H9 (cell line): Measurements from ENCODE around the gene RAPSN. TPM values are rescaled to one million over a fixed set of nuclear protein-coding genes. Genes with fewer than 3 reads are reported as not detected.

ENCODE experiments used
- DNase-seq: peaks from one replicate; pipeline ENCODE4 v3.0.0-alpha.2; 2017
- H2AFZ ChIP-seq: one replicate; pipeline ENCODE4 v1.6.1; 2013; ENCODE audit warnings: mild to moderate bottlenecking, low read length, control low read depth, moderate library complexity
- H2AK5ac ChIP-seq: 2 replicates; pipeline ENCODE4 v1.6.1; 2013; ENCODE audit warnings: low read length, control low read depth, mixed read lengths; ENCODE audit not compliant: insufficient read length
- H2BK120ac ChIP-seq: one replicate; pipeline ENCODE4 v1.6.1; 2013; ENCODE audit warnings: low read depth, mild to moderate bottlenecking, low read length, control low read depth, inconsistent platforms; ENCODE audit not compliant: poor library complexity, severe bottlenecking
- H2BK12ac ChIP-seq: 2 replicates; pipeline ENCODE4 v1.6.1; 2013; ENCODE audit warnings: low read length, control low read depth, mixed read lengths, low read depth; ENCODE audit not compliant: insufficient read length
- H2BK15ac ChIP-seq: 2 replicates; pipeline ENCODE4 v1.6.1; 2013; ENCODE audit warnings: low read depth, low read length, control low read depth
- H2BK20ac ChIP-seq: one replicate; pipeline ENCODE4 v1.6.1; 2013; ENCODE audit warnings: low read depth, mild to moderate bottlenecking, low read length, control low read depth, inconsistent platforms; ENCODE audit not compliant: poor library complexity, severe bottlenecking
- H2BK5ac ChIP-seq: 2 replicates; pipeline ENCODE4 v1.6.1; 2013; ENCODE audit warnings: low read length, control low read depth, mixed read lengths; ENCODE audit not compliant: insufficient read length
- H3K14ac ChIP-seq: 2 replicates; pipeline ENCODE4 v1.6.1; 2013; ENCODE audit warnings: low read length, control low read depth; ENCODE audit not compliant: insufficient read depth
- H3K18ac ChIP-seq: 2 replicates; pipeline ENCODE4 v1.6.1; 2013; ENCODE audit warnings: low read depth, mild to moderate bottlenecking, mixed read lengths, low read length, control low read depth; ENCODE audit not compliant: insufficient read length
- H3K23ac ChIP-seq: 2 replicates; pipeline ENCODE4 v1.6.1; 2013; ENCODE audit warnings: low read length, control low read depth, mixed read lengths, low read depth; ENCODE audit not compliant: insufficient read length
- H3K23me2 ChIP-seq: 2 replicates; pipeline ENCODE4 v1.6.1; 2013; ENCODE audit warnings: low read depth, mild to moderate bottlenecking, mixed read lengths, low read length, control low read depth; ENCODE audit not compliant: insufficient read length, poor library complexity, severe bottlenecking
- H3K27ac ChIP-seq: 2 replicates; pipeline ENCODE4 v1.5.1; 2013; ENCODE audit warnings: low read length, control low read depth, mixed read lengths, low read depth; ENCODE audit not compliant: insufficient read length
- H3K27me3 ChIP-seq: 2 replicates; pipeline ENCODE4 v1.6.1; 2013; ENCODE audit warnings: low read length, control low read depth, inconsistent platforms; ENCODE audit not compliant: insufficient read depth
- H3K4ac ChIP-seq: 2 replicates; pipeline ENCODE4 v1.6.1; 2013; ENCODE audit warnings: low read depth, mild to moderate bottlenecking, control low read depth, inconsistent platforms, low read length, moderate library complexity
- H3K4me1 ChIP-seq: 2 replicates; pipeline ENCODE4 v1.6.1; 2013; ENCODE audit warnings: low read length, control low read depth, inconsistent platforms; ENCODE audit not compliant: insufficient read depth
- H3K4me2 ChIP-seq: 2 replicates; pipeline ENCODE4 v1.6.1; 2013; ENCODE audit warnings: low read length, control low read depth, mixed read lengths; ENCODE audit not compliant: insufficient read length, insufficient read depth
- H3K56ac ChIP-seq: 2 replicates; pipeline ENCODE4 v1.6.1; 2013; ENCODE audit warnings: low read depth, mild to moderate bottlenecking, mixed read lengths, low read length, control low read depth; ENCODE audit not compliant: insufficient read length
- H3K79me1 ChIP-seq: 2 replicates; pipeline ENCODE4 v1.6.1; 2013; ENCODE audit warnings: low read depth, mild to moderate bottlenecking, moderate library complexity, low read length, control low read depth, inconsistent platforms; ENCODE audit not compliant: insufficient read depth, poor library complexity, severe bottlenecking
- H3K79me2 ChIP-seq: 2 replicates; pipeline ENCODE4 v1.6.1; 2013; ENCODE audit warnings: low read length, control low read depth, inconsistent platforms; ENCODE audit not compliant: insufficient read depth
- H3K9ac ChIP-seq: 2 replicates; pipeline ENCODE4 v1.6.1; 2013; ENCODE audit warnings: low read length, control low read depth, mixed read lengths; ENCODE audit not compliant: insufficient read length; ENCODE audit errors: extremely low read depth
- H3K9me3 ChIP-seq: one replicate; pipeline ENCODE4 v1.6.1; 2013; ENCODE audit warnings: low read depth, low read length, inconsistent platforms; ENCODE audit not compliant: control insufficient read depth
- H3T11ph ChIP-seq: one replicate; pipeline ENCODE4 v1.6.1; 2013; ENCODE audit warnings: mild to moderate bottlenecking, low read length, control low read depth, inconsistent platforms
- H4K20me1 ChIP-seq: one replicate; pipeline ENCODE4 v1.6.1; 2013; ENCODE audit not compliant: control insufficient read depth, insufficient read length, insufficient read depth
- H4K5ac ChIP-seq: 2 replicates; pipeline ENCODE4 v1.6.1; 2013; ENCODE audit warnings: low read depth, mild to moderate bottlenecking, mixed read lengths, low read length, control low read depth; ENCODE audit not compliant: insufficient read length
- H4K8ac ChIP-seq: replicated peaks from 2 replicates; pipeline ENCODE4 v1.6.1; 2013; ENCODE audit warnings: low read length, control low read depth, mixed read lengths, low read depth; ENCODE audit not compliant: insufficient read length
- H4K91ac ChIP-seq: 2 replicates; pipeline ENCODE4 v1.6.1; 2013; ENCODE audit warnings: low read depth, mild to moderate bottlenecking, moderate library complexity, mixed read lengths, low read length, control low read depth; ENCODE audit not compliant: insufficient read length
- H3K27ac Mint-ChIP-seq, 3 experiments: 2 replicates in 2 of 3; 3 replicates in 1 of 3; pipeline ENCODE4 v1.8.0; 2020 to 2021; ENCODE audit warnings: mixed read lengths in 3 of 3, mild to moderate bottlenecking in 1 of 3, moderate library complexity in 1 of 3
- H3K27me3 Mint-ChIP-seq: 2 replicates; pipeline ENCODE4 v1.8.0; 2021; ENCODE audit warnings: low read depth, mild to moderate bottlenecking, moderate library complexity, mixed read lengths
- H3K36me3 Mint-ChIP-seq, 3 experiments: 2 replicates in 2 of 3; 3 replicates in 1 of 3; pipeline ENCODE4 v1.8.0; 2020 to 2021; ENCODE audit warnings: low read depth in 3 of 3, mixed read lengths in 3 of 3; ENCODE audit not compliant: insufficient read depth in 1 of 3
- H3K4me1 Mint-ChIP-seq, 2 experiments: 2 replicates each; pipeline ENCODE4 v1.8.0; 2020; ENCODE audit warnings: mixed read lengths in 2 of 2
- H3K4me3 Mint-ChIP-seq, 2 experiments: 2 replicates in 1 of 2; 3 replicates in 1 of 2; pipeline ENCODE4 v1.8.0; 2020 to 2021; ENCODE audit warnings: mild to moderate bottlenecking in 2 of 2, mixed read lengths in 2 of 2, moderate library complexity in 1 of 2
- H3K9me3 Mint-ChIP-seq, 2 experiments: 2 replicates in 1 of 2; 3 replicates in 1 of 2; pipeline ENCODE4 v1.8.0; 2020; ENCODE audit warnings: mild to moderate bottlenecking in 2 of 2, mixed read lengths in 2 of 2, moderate library complexity in 1 of 2
- WGBS: extraction: QIAGEN DNeasy Blood & Tissue Kit; methylation state at CpG from one replicate; pipeline ENCODE4 v1.1.7; 2013; ENCODE audit warnings: missing lambda C conversion rate, low lambda C conversion rate, mixed read lengths; ENCODE audit not compliant: insufficient read length; ENCODE audit errors: extremely low coverage; 5-methylcytosine and 5-hydroxymethylcytosine counted together
- total RNA-seq: library from RNA; stranded (reverse); gene quantifications from 2 replicates; pipeline ENCODE4 v1.2.1, GENCODE V29; 2021
- TF ChIP-seq, protein P1 (sequence below): fragments of 200-600 bp; sonication (generic); conservative IDR thresholded peaks from 3 replicates; pipeline ENCODE4 v1.8.0; 2021; ENCODE audit warnings: antibody characterized with exemption, mild to moderate bottlenecking

RAPSN gene
- total RNA-seq, 1 experiment from 2014 or later = 0.48 TPM

DNA sequence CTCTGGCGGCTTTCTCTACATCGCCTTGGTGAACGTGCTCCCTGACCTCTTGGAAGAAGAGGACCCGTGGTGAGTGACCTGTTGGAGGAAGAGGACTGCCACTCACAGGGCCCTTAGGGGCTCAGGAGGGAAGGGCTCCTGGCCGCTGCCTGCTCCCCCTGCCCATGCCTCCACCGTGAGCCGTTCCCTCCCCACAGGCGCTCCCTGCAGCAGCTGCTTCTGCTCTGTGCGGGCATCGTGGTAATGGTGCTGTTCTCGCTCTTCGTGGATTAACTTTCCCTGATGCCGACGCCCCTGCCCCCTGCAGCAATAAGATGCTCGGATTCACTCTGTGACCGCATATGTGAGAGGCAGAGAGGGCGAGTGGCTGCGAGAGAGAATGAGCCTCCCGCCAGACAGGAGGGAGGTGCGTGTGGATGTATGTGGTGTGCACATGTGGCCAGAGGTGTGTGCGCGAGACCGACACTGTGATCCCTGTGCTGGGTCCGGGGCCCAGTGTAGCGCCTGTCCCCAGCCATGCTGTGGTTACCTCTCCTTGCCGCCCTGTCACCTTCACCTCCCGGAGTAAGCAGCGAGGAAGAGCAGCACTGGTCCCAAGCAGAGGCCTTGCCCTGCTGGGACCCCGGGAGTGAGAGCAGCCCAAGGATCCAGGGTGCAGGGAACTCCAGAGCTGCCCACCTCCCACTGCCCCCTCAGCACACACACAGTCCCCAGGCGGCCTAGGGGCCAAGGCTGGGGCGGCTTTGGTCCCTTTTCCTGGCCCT lies 33.7 kb downstream of the RAPSN start:
- H2BK15ac ChIP-seq = no peak overlapping the region
- no peaks in the 10 kb centered on the region for H3K79me2 ChIP-seq
- H3K9me3 Mint-ChIP-seq = no peaks in the 10 kb centered on the region
- H3K79me1 ChIP-seq = no peaks in the 10 kb centered on the region
- no peak overlapping the region for H3K4ac ChIP-seq
- no peak overlapping the region for H3K18ac ChIP-seq
- H3K27me3 ChIP-seq = no peaks in the 10 kb centered on the region
- no peak overlapping the region for H2BK12ac ChIP-seq
- no peaks in the 10 kb centered on the region for H3K9me3 ChIP-seq
- H2BK120ac ChIP-seq = no peak overlapping the region
- no peaks in the 10 kb centered on the region for H3K23me2 ChIP-seq
- H3K14ac ChIP-seq = no peak overlapping the region
- no peaks in the 10 kb centered on the region for H3K27me3 Mint-ChIP-seq
- peaks cover 25 to 50% (median 41%) of the 10 kb centered on the region in 3 experiments for H3K36me3 Mint-ChIP-seq
- H2AK5ac ChIP-seq = no peak overlapping the region
- H2BK20ac ChIP-seq = no peak overlapping the region
- no peak overlapping the region for H3K9ac ChIP-seq
- no peak overlapping the region for H3K4me2 ChIP-seq
- no peak overlapping the region for H3K23ac ChIP-seq
- H3K56ac ChIP-seq = no peak overlapping the region
- H4K8ac ChIP-seq = no peak overlapping the region
- H2BK5ac ChIP-seq = no peak overlapping the region
- peak overlapping the region in 2 of 3 experiments; percentile 39 to 68; a peak in 3 of 7 replicates for H3K27ac Mint-ChIP-seq
- no peak overlapping the region for H4K5ac ChIP-seq
- TF ChIP-seq, protein P1, sequence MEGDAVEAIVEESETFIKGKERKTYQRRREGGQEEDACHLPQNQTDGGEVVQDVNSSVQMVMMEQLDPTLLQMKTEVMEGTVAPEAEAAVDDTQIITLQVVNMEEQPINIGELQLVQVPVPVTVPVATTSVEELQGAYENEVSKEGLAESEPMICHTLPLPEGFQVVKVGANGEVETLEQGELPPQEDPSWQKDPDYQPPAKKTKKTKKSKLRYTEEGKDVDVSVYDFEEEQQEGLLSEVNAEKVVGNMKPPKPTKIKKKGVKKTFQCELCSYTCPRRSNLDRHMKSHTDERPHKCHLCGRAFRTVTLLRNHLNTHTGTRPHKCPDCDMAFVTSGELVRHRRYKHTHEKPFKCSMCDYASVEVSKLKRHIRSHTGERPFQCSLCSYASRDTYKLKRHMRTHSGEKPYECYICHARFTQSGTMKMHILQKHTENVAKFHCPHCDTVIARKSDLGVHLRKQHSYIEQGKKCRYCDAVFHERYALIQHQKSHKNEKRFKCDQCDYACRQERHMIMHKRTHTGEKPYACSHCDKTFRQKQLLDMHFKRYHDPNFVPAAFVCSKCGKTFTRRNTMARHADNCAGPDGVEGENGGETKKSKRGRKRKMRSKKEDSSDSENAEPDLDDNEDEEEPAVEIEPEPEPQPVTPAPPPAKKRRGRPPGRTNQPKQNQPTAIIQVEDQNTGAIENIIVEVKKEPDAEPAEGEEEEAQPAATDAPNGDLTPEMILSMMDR = no peak
- DNase-seq = no peak
- no peak overlapping the region for H3T11ph ChIP-seq
- no peak overlapping the region for H3K27ac ChIP-seq
- no peaks in the 10 kb centered on the region for H4K20me1 ChIP-seq
- H3K4me3 Mint-ChIP-seq = no peak overlapping the region
- H4K91ac ChIP-seq = no peak overlapping the region
- H3K4me1 Mint-ChIP-seq = peaks cover 2 to 6% of the 10 kb centered on the region in 2 experiments; a peak in 2 of 4 replicates
- no peak overlapping the region for H2AFZ ChIP-seq
- WGBS = no CpG with 5 or more reads among the region's 31 CpGs
- H3K4me1 ChIP-seq = no peaks in the 10 kb centered on the region
